Activated naive CD4-positive, alpha-beta T cell (primary cell): Measurements from ENCODE around the gene NOS3.
"Not testable (repeated sequence)": the region's sequence is repeated elsewhere in the genome, so short reads cannot be mapped to it uniquely, and the experiment has no call there.

Source experiments
- DNase-seq, 4 experiments: peaks; one replicate each; lab custom pipeline; 2025; lab: John Stamatoyannopoulos, UW

NOS3 gene

GRCh38 chr7:151017370-151017952 is 26.6 kb downstream of the NOS3 start:
- DNase-seq, result no peak

- peak; percentile 50 to 78 (median 68) for DNase-seq
Measured at GRCh38 chr7:151017953-151018420, 27.2 kb downstream of the NOS3 start.

- DNase-seq, result peak in 1 of 4 experiments; percentile 50
Measured at GRCh38 chr7:151018421-151019129, 27.8 kb downstream of the NOS3 start.

- no peak for DNase-seq
Measured at GRCh38 chr7:151019130-151019447, 28.3 kb downstream of the NOS3 start.

GRCh38 chr7:151020231-151020630 is 29.4 kb downstream of the NOS3 start:
- DNase-seq, result no peak

GRCh38 chr7:151023232-151023631 is 32.4 kb downstream of the NOS3 start:
- DNase-seq, result no peak

- DNase-seq, result no peak
Measured at GRCh38 chr7:151024435-151025056, 33.7 kb downstream of the NOS3 start, which contains the start of gene ATG9B. Gene ATG9B, minus strand, starts transcription at chr7:151024494. Its CDS starts 71 bp downstream, at chr7:151024423.

GRCh38 chr7:151025924-151026671 is 35.3 kb downstream of the NOS3 start:
- no peak for DNase-seq

- DNase-seq, result not testable (repeated sequence)
Measured at GRCh38 chr7:151026771-151027727, 36.2 kb downstream of the NOS3 start.

GRCh38 chr7:151027728-151028130 is 36.9 kb downstream of the NOS3 start:
- not testable (repeated sequence) for DNase-seq

- DNase-seq, result peak; percentile 88 to 95 (median 92)
Measured at GRCh38 chr7:151028131-151028947, 37.5 kb downstream of the NOS3 start, which contains the start of gene ABCB8. Gene ABCB8, plus strand, starts transcription at chr7:151028450. Its CDS starts 66 bp downstream, at chr7:151028516.

GRCh38 chr7:151028948-151029501 is 38.2 kb downstream of the NOS3 start:
- DNase-seq, result no peak

- no peak for DNase-seq
Measured at GRCh38 chr7:151031011-151031410, 40.2 kb downstream of the NOS3 start.

- DNase-seq, result no peak
Measured at GRCh38 chr7:151032936-151033863, 42.4 kb downstream of the NOS3 start.

- DNase-seq, result no peak
Measured at GRCh38 chr7:151033864-151034249, 43.0 kb downstream of the NOS3 start.

GRCh38 chr7:151034312-151035025 is 43.7 kb downstream of the NOS3 start:
- DNase-seq, result no peak

GRCh38 chr7:151035026-151035717 is 44.4 kb downstream of the NOS3 start:
- no peak for DNase-seq

- no peak for DNase-seq
Measured at GRCh38 chr7:151035902-151036301, 45.1 kb downstream of the NOS3 start.
